Measurements from ENCODE around the gene LRRC37A2.
"Not testable (repeated sequence)": the region's sequence is repeated elsewhere in the genome, so short reads cannot be mapped to it uniquely, and the experiment has no call there.

GRCh38 chr17:46600767-46601166 is 88.5 kb downstream of the LRRC37A2 start:
- not testable (repeated sequence) for TF ChIP-seq BACH2 (CRISPR knock-in tag; IDR thresholded peaks at IDR 0.05; ENCODE audit: borderline replicate concordance); RARB (CRISPR knock-in tag; IDR thresholded peaks at IDR 0.05); ZFP3 (CRISPR knock-in tag; IDR thresholded peaks at IDR 0.05); CREB5 (CRISPR knock-in tag; IDR thresholded peaks at IDR 0.05; ENCODE audit: low read depth); ZFP30 (CRISPR knock-in tag; IDR thresholded peaks at IDR 0.05); TOX (CRISPR knock-in tag; IDR thresholded peaks at IDR 0.05; ENCODE audit: borderline replicate concordance); SNAI2 (CRISPR knock-in tag; IDR thresholded peaks at IDR 0.05)
- TF ChIP-seq, protein P1, sequence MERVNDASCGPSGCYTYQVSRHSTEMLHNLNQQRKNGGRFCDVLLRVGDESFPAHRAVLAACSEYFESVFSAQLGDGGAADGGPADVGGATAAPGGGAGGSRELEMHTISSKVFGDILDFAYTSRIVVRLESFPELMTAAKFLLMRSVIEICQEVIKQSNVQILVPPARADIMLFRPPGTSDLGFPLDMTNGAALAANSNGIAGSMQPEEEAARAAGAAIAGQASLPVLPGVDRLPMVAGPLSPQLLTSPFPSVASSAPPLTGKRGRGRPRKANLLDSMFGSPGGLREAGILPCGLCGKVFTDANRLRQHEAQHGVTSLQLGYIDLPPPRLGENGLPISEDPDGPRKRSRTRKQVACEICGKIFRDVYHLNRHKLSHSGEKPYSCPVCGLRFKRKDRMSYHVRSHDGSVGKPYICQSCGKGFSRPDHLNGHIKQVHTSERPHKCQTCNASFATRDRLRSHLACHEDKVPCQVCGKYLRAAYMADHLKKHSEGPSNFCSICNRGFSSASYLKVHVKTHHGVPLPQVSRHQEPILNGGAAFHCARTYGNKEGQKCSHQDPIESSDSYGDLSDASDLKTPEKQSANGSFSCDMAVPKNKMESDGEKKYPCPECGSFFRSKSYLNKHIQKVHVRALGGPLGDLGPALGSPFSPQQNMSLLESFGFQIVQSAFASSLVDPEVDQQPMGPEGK (CRISPR knock-in tag; IDR thresholded peaks at IDR 0.05; ENCODE audit: borderline replicate concordance), result not testable (repeated sequence)
- TF ChIP-seq, protein P2, sequence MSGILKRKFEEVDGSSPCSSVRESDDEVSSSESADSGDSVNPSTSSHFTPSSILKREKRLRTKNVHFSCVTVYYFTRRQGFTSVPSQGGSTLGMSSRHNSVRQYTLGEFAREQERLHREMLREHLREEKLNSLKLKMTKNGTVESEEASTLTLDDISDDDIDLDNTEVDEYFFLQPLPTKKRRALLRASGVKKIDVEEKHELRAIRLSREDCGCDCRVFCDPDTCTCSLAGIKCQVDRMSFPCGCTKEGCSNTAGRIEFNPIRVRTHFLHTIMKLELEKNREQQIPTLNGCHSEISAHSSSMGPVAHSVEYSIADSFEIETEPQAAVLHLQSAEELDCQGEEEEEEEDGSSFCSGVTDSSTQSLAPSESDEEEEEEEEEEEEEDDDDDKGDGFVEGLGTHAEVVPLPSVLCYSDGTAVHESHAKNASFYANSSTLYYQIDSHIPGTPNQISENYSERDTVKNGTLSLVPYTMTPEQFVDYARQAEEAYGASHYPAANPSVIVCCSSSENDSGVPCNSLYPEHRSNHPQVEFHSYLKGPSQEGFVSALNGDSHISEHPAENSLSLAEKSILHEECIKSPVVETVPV (CRISPR knock-in tag; IDR thresholded peaks at IDR 0.05), result not testable (repeated sequence)

All from SK-N-SH treated with all-trans-retinoic acid at 6 μM for 48 hours (cell line).